ENCODE results near the gene MAPK12.
"Not testable (repeated sequence)": the region's sequence is repeated elsewhere in the genome, so short reads cannot be mapped to it uniquely, and the experiment has no call there.

MAPK12 gene

GRCh38 chr22:50280708-50281383, 19.4 kb upstream of the MAPK12 start:
- no peak for DNase-seq

DNA sequence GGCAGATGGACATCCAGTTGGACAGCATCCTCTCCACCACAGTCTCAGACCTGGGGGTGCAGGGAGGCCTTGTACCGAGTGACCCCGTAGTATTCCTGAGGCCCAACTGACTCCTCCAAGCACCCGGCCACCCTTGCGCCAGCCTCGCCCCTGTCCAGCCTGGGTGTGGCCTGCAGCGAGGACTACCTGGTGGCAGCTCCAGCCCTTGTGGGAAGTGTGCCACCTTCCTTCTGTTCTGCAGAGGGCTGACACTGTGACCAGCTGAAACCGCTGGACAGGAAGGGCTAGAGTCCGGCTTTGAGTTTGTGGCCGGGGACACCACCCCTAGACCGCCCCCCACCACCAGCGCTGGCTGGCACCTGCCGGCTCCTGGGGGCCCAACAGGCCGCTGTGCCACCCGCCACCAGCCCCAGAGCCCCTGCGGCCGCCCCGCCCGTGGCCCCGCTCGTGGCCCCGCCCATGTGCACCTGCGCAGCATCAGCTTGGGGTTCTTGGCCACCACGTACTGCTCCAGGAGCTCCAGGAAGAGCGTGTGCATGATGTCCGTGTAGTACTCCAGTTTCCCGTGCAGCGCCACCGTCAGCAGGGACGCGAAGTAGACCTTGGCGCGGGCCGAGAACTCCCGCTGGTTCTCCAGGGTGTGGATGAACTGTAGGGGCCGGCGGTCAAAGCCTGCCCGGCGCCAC, 18.7 kb upstream of the MAPK12 start:
- DNase-seq = no peak

DNA sequence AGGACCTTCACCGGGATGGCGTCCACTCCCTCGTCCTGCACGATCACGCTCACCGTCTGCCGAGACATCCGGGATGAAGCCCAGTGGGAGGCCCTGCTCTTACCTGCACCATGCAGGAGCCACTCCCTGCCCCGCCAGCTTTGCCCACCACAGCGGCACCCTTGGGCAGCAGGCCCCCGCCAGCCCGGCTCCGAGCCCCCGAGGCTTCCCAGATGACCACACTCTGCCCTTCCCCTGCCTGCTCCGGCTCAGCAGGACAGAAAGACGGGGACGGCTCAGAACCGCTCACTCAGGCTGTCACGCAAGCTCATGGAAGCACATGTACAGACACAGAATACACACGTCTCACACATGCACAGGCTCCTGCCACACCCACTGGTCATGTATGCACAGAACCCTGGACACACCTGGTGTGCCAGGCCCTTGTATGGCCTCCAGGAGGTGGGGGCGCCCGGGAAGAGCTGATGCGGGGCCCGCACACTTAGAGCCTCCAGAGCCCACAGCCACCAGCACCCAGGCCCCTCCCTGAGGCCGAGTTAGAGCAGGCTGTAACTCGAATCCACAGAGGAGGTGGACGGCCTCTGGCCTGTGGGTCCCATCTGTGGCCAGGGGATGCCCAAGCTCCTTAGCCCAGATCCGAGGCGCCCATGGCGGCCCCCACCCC, 17.6 kb upstream of the MAPK12 start:
- no peak for DNase-seq

DNA sequence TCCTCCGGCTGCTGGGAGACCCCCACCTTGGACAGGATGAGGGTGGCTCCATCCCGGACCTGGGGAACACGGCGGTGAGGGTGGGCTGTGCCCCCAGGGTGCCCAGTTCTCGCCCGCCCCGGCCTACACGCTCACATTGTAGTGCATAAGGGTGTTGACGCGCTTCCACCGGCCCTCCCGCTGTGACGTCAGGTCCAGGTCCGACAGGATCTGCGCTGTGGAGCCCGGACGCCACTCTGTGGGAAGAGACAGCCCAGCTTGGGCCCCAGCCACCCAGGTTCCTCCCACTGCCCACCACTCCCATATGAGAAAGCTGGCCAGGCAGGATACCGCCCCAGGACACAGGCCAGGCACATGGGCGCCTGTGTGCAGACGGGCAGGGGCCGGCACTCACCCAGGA, 17.0 kb upstream of the MAPK12 start:
- DNase-seq = no peak

DNA sequence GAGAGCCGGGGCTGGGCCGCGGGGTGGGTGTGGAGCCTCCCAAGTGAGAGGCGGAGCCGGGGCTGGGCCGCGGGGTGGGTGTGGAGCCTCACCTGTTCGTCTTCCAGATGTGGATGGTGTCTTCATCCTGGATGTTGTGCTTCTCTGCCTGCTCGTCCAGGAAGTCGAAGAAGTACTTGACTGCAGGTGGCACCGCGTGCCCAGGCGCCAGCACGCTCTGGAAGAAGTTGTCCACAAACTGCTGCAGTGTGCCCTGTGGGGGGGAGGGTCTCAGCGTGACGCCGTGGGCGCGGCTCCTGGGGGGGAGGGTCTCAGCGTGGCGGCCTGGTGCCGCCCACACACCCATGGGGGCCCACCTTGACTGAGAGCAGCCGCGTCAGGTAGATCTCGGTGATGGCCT, 16.3 kb upstream of the MAPK12 start:
- DNase-seq = no peak

DNA sequence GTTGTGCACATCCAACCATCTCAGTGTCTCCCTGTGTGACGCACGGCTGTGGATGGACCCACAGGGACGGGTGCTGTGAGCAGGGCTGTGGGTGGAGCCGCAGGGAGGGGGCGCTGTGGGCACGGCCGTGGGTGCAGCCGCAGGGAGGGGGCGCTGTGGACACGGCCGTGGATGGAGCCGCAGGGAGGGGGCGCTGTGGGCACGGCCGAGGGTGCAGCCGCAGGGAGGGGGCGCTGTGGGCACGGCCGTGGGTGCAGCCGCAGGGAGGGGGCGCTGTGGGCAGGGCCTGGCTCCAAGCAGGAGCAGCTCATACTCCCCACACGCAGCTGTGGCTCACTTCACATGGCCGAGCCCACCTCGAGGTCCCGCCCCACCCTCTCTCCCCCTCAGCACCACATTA, 14.7 kb upstream of the MAPK12 start:
- peak in 1 of 2 experiments; percentile 5 for DNase-seq

- no peak for DNase-seq
Observed at GRCh38 chr22:50275181-50276055, 13.9 kb upstream of the MAPK12 start.

GRCh38 chr22:50274771-50275170, 13.3 kb upstream of the MAPK12 start:
- DNase-seq = no peak

DNA sequence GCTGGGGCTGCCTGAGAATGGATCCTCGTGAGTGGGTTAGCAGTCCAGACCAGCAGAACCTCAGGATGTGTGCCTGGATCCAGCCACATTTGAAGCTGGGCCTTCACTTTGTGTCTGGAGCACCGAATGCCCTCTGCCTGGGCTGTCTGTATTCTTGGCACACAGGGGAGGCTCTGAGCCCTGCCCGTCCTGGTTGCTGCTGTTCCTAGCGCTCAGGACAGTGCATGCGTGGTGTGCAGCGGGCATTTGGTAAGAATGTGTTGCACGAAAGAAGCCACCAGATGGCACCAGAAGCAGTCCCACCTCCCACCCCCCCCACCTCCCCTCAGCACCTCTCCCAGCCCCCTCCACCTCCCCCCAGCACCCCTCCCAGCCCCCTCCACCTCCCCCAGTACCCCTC, 12.8 kb upstream of the MAPK12 start:
- peak; percentile 55 to 61 for DNase-seq

DNA sequence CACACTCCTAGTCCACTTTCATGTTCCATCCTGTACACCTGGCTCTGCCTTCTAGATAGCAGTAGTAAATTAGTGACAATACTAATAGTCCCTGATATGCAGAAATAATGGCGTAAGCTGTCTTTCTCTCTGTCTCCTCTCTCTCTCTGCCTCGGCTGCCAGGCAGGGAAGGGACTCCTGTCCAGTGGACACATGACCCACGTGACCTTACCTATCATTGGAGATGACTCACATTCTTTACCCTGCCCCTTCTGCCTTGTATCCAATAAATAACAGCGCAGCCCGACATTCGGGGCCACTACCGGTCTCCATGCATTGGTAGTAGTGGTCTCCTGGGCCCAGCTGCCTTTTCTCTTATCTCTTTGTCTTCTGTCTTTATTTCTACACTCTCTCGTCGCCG, 12.3 kb upstream of the MAPK12 start:
- DNase-seq = not testable (repeated sequence)

DNA sequence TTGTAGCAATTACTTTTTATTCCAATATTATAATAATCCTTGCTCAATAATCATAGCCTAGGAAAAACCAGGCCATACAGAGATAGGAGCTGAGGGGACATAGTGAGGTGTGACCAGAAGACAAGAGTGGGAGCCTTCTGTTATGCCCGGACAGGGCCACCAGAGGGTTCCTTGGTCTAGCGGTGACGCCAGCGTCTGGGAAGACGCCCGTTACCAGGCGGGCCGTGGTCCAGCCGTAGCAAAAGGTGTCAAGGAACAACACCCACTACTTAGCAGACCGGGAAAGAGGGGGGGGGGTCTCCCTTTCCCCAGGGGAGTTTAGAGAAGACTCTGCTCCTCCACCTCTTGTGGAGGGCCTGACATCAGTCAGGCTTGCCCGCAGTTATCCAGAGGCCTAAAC, 11.9 kb upstream of the MAPK12 start:
- DNase-seq = not testable (repeated sequence)

DNA sequence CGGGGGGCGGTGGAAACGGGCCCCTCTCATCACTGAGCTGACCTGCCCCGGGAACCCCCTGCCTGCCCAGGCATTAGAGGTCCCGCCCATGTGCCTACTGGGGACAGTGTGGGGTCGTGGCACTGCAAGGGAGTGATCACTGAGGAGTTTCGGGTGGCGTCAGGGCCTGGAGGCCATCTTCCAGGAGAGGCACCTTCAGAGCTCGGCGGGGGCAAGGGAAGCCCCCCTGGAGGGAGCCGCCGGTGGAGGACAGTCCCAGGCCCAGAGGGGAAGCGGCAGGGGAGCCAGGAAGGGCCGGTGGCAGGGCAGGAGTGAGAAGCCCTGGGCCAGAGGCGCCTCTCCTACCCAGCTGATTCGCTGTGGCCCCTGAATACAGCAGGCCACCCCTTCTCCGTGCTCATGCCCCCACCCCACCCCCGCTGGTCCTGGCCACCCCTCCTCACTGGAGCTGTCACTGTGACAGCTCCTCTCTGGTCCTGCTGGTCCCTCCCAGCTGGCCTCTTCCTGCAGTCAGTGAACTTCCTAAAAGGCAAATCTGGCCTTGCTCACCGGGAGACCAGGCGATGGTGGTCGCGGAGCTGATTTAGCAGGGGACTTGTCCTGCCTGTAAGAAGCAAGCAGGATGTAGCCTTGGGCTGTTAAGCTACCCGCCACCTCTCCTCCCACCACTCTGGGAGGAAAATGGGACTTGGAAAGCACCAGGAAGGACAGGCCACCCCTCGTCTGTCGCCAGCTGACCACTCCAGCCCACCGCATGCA, 10.7 kb upstream of the MAPK12 start:
- DNase-seq = no peak

DNA sequence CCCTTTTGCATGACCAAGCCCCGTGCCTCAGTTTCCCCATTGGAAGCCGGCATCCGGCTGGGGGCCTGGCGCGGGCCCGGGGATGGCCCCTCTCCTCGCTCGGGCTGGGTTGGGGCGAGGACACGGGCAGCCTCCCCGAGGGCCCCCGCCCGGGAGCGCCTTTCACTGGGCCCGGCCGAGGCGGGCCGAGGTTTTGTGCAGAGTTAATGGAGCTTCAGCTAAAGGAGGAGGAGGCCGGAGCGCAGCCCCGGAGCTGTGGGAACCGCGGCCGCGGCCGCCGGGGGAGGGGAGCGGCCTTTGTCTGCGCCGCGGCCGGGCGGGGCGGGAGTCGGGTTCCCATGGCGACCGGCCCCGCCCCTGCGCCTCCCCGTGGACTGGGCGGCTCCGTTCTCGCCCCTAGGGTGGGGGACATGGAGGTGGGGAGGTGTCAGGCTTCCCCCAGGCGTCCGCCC, 10.1 kb upstream of the MAPK12 start:
- no peak for DNase-seq

GRCh38 chr22:50270666-50271394, 9.3 kb upstream of the MAPK12 start:
- DNase-seq = peak; percentile 26 to 56

GRCh38 chr22:50269970-50270665, 8.6 kb upstream of the MAPK12 start, which contains the start of gene MAPK11:
Gene MAPK11, minus strand, starts transcription at chr22:50270380. Its CDS starts 88 bp downstream, at chr22:50270292.
- DNase-seq = no peak

- no peak for DNase-seq
Observed at GRCh38 chr22:50269573-50269969, 8.1 kb upstream of the MAPK12 start.

DNA sequence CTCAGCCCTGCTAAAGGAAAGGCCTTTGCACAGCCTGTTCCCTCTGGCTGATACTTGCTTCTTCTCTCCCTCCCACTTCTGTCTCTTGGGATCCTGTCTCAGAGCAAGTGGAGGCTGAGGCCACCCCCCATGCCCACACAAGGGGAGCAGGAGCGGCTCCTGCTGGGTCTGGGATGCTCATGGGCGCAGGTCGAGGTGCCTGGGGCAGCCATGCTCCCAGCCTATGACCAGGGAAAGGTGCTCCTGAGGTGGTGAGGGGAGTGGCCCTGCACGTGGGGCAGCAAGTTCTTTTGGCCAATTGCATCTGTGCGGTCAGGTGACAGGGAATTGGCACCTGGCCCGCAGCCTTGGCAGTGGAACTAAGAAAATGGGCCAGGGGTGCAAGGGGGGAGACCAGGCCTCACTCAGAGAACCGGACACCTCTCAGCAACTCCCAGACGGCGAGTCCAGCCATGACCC, 7.2 kb upstream of the MAPK12 start:
- no peak for DNase-seq

DNA sequence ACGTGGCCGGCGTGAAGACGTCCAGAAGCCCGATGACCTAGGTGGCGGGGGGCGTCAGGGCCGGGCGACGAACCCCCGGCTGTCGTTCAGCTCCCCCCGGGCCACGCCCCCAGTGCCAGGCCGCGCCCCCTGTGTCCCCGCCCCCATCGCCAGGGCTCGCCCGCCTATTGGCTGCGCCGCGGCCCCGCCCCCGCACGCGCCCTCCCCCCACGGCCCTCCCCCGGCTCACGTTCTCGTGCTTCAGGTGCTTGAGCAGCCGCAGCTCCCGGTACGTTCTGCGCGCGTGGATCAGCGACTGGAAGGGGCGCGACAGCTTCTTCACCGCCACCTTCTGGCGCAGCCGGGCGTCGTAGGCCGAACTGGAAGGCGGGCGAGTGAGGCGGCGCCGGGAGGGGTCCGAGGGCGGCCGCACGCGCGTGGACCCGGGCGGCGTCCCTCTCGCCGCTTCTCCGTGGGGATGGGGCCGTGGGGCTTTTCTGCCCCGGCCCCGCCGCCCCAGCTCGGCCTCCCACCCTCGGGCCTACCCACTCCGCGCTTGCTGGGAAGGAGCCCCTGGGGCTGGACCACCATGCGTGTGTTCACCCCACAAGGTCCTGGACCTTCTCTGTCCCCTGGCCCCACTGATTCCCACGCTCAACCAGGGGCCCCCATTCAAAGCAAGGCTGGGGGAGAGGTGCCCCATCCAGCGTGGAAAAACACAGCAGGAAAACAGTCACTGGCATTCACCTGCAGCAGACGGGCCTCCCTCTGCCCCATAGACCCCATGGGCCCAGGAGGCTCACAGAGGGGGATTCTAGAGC, 6.3 kb upstream of the MAPK12 start:
- no peak for DNase-seq

DNA sequence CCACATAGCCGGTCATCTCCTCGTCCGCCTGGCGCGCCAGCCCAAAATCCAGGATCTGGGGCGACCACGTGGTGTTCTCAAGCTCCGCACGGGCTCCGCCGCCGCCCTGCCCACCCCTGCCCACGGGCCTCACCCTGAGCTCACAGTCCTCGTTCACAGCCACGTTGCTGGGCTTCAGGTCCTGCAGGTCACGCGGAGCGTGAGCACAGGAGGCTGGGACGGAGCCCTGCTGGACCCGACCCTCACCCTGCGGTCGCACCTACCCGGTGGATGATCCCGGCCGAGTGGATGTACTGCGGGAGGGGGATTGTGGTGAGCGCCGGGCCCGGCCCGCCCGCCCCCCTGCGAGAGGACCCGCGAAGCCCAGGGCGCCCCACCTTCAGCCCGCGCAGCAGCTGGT, 5.5 kb upstream of the MAPK12 start:
- no peak for DNase-seq

Data from AML-193 (cell line).